Parathyroid adenoma (tissue), 2 donors: Measurements from ENCODE around the gene ZNF607.
"Not testable (repeated sequence)": the region's sequence is repeated elsewhere in the genome, so short reads cannot be mapped to it uniquely, and the experiment has no call there.

Experiments
- H2AFZ ChIP-seq: fragments of 300-600 bp; sonication (generic); one replicate; pipeline ENCODE4 v1.7.0; 2017; ENCODE audit warnings: antibody characterized with exemption, mild to moderate bottlenecking
- H3K27ac ChIP-seq: fragments of 300-600 bp; sonication (generic); one replicate; pipeline ENCODE4 v1.7.0; 2017
- H3K27me3 ChIP-seq: fragments of 300-600 bp; sonication (generic); one replicate; pipeline ENCODE4 v1.7.0; 2017; ENCODE audit warnings: low read length; ENCODE audit not compliant: control insufficient read depth, insufficient read depth
- H3K36me3 ChIP-seq: fragments of 300-600 bp; sonication (generic); one replicate; pipeline ENCODE4 v1.7.0; 2017; ENCODE audit warnings: low read length; ENCODE audit not compliant: control insufficient read depth, insufficient read depth
- H3K4me1 ChIP-seq: fragments of 300-600 bp; sonication (generic); one replicate; pipeline ENCODE4 v1.7.0; 2017; ENCODE audit warnings: control low read depth
- H3K4me2 ChIP-seq: fragments of 300-600 bp; sonication (generic); one replicate; pipeline ENCODE4 v1.7.0; 2017; ENCODE audit warnings: low read length
- H3K4me3 ChIP-seq: fragments of 300-600 bp; sonication (generic); one replicate; pipeline ENCODE4 v1.7.0; 2017; ENCODE audit warnings: low read depth, low read length
- H3K79me2 ChIP-seq: fragments of 300-600 bp; sonication (generic); one replicate; pipeline ENCODE4 v1.7.0; 2017; ENCODE audit warnings: control low read depth
- H3K9ac ChIP-seq: fragments of 300-600 bp; sonication (generic); one replicate; pipeline ENCODE4 v1.7.0; 2017; ENCODE audit warnings: mild to moderate bottlenecking
- H3K9me3 ChIP-seq: fragments of 300-600 bp; sonication (generic); one replicate; pipeline ENCODE4 v1.7.0; 2017; ENCODE audit warnings: low read length; ENCODE audit not compliant: control insufficient read depth
- TF ChIP-seq, protein P1 (sequence below): fragments of 300-600 bp; sonication (generic); IDR thresholded peaks from one replicate; pipeline ENCODE4 v1.7.0; 2017; ENCODE audit warnings: antibody characterized with exemption, mild to moderate bottlenecking
- donor health status: primary hyperparathyroidism.

ZNF607 gene

GRCh38 chr19:37683520-37683919, 36.0 kb downstream of the ZNF607 start:
- TF ChIP-seq, protein P1, sequence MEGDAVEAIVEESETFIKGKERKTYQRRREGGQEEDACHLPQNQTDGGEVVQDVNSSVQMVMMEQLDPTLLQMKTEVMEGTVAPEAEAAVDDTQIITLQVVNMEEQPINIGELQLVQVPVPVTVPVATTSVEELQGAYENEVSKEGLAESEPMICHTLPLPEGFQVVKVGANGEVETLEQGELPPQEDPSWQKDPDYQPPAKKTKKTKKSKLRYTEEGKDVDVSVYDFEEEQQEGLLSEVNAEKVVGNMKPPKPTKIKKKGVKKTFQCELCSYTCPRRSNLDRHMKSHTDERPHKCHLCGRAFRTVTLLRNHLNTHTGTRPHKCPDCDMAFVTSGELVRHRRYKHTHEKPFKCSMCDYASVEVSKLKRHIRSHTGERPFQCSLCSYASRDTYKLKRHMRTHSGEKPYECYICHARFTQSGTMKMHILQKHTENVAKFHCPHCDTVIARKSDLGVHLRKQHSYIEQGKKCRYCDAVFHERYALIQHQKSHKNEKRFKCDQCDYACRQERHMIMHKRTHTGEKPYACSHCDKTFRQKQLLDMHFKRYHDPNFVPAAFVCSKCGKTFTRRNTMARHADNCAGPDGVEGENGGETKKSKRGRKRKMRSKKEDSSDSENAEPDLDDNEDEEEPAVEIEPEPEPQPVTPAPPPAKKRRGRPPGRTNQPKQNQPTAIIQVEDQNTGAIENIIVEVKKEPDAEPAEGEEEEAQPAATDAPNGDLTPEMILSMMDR: no peak
- Histone ChIP-seq H3K27me3 (no peaks in the 10 kb centered on the region), H3K27ac (no peak overlapping the region)

GRCh38 chr19:37669450-37669914, 50.1 kb downstream of the ZNF607 start:
- H3K27ac ChIP-seq: no peak overlapping the region
- H3K9ac ChIP-seq: no peak overlapping the region
- H3K9me3 ChIP-seq: peaks cover 15% of the 10 kb centered on the region
- H3K4me1 ChIP-seq: no peaks in the 10 kb centered on the region
- no peaks in the 10 kb centered on the region for H3K27me3 ChIP-seq
- H3K79me2 ChIP-seq: no peaks in the 10 kb centered on the region
- H2AFZ ChIP-seq: no peak overlapping the region
- TF ChIP-seq, protein P1: no peak
- H3K36me3 ChIP-seq: peaks cover 3% of the 10 kb centered on the region
- no peak overlapping the region for H3K4me2 ChIP-seq
- H3K4me3 ChIP-seq: no peak overlapping the region

More at GRCh38 chr19:37683520-37683919, 36.0 kb downstream of the ZNF607 start:
- Histone ChIP-seq H3K4me2 (no peak overlapping the region), H3K9ac (no peak overlapping the region), H3K79me2 (no peaks in the 10 kb centered on the region), H3K4me1 (no peaks in the 10 kb centered on the region), H3K9me3 (no peaks in the 10 kb centered on the region), H3K4me3 (no peak overlapping the region), H2AFZ (no peak overlapping the region), H3K36me3 (no peaks in the 10 kb centered on the region)

GRCh38 chr19:37657157-37657556, 62.4 kb downstream of the ZNF607 start:
- H3K9ac ChIP-seq, H3K36me3 ChIP-seq, H3K9me3 ChIP-seq, H3K4me3 ChIP-seq, H3K27ac ChIP-seq, H3K4me1 ChIP-seq, H3K4me2 ChIP-seq, H3K27me3 ChIP-seq, H2AFZ ChIP-seq, H3K79me2 ChIP-seq: not testable (repeated sequence)

- H3K4me3 ChIP-seq: peak overlapping the region; percentile 89
- TF ChIP-seq, protein P1: no peak
- H3K36me3 ChIP-seq: no peaks in the 10 kb centered on the region
- H2AFZ ChIP-seq: peak overlapping the region; percentile 82
- H3K27me3 ChIP-seq: no peaks in the 10 kb centered on the region
- H3K4me1 ChIP-seq: peaks cover 3% of the 10 kb centered on the region
- H3K9me3 ChIP-seq: no peaks in the 10 kb centered on the region
- peak overlapping the region; percentile 86 for H3K4me2 ChIP-seq
- H3K79me2 ChIP-seq: peaks cover 10% of the 10 kb centered on the region
- H3K9ac ChIP-seq: peak overlapping the region; percentile 64
- H3K27ac ChIP-seq: peak overlapping the region; percentile 92
Measured at GRCh38 chr19:37655689-37656371, 63.7 kb downstream of the ZNF607 start.

- TF ChIP-seq, protein P1: no peak
- H3K27me3 ChIP-seq: no peaks in the 10 kb centered on the region
- no peaks in the 10 kb centered on the region for H3K36me3 ChIP-seq
- peak within 1 kb of the TSS; percentile 64 for H3K9ac ChIP-seq
- peak within 1 kb of the TSS; percentile 86 for H3K4me2 ChIP-seq
- H3K27ac ChIP-seq: peak within 1 kb of the TSS; percentile 92
- peak within 1 kb of the TSS; percentile 89 for H3K4me3 ChIP-seq
- H2AFZ ChIP-seq: peak within 1 kb of the TSS; percentile 82
- H3K4me1 ChIP-seq: peaks cover 3% of the 10 kb centered on the region
- peaks cover 15% of the 10 kb centered on the region for H3K79me2 ChIP-seq
- no peaks in the 10 kb centered on the region for H3K9me3 ChIP-seq
Measured at GRCh38 chr19:37655301-37655688, 64.3 kb downstream of the ZNF607 start, which contains the start of gene ZFP30. Gene ZFP30 (minus strand): TSS chr19:37655465. CDS start chr19:37647822, 7,643 bp downstream.
